Psoas muscle (tissue), 8 donors: ENCODE results near the gene HDAC8. TPM values are rescaled to one million over a fixed set of nuclear protein-coding genes. Genes with fewer than 3 reads are reported as not detected.
"Not testable (repeated sequence)": the region's sequence is repeated elsewhere in the genome, so short reads cannot be mapped to it uniquely, and the experiment has no call there.

Source experiments
- ATAC-seq, 4 donors: fragments of 200-7000 bp; cut with Tn5 transposase; one replicate each; pipeline ENCODE4 v1.9.1; 2020; ENCODE audit warnings: moderate library complexity in 3 of 4, mild to moderate bottlenecking in 2 of 4
- DNase-seq, 2 donors: peaks; one replicate each; pipeline ENCODE4 v3.0.0-alpha.2; 2020
- H3K27ac ChIP-seq: fragments of 200-600 bp; one replicate; pipeline ENCODE4 v1.8.0; 2022
- H3K27me3 ChIP-seq, 3 donors: fragments of 200-600 bp in 1 of 3; one replicate each; pipeline versions ENCODE4 v1.6.1 to v1.8.0; 2013 to 2022; ENCODE audit warnings: low read length in 2 of 3, mild to moderate bottlenecking in 2 of 3, moderate library complexity in 1 of 3; ENCODE audit not compliant: insufficient read depth in 3 of 3
- H3K36me3 ChIP-seq, 2 donors: fragments of 200-600 bp in 1 of 2; one replicate each; pipeline versions ENCODE4 v1.6.1 to v1.8.0; 2013 to 2022; ENCODE audit warnings: low read depth in 1 of 2, mild to moderate bottlenecking in 1 of 2, moderate library complexity in 1 of 2; ENCODE audit not compliant: insufficient read depth in 1 of 2
- H3K4me1 ChIP-seq: fragments of 200-600 bp; one replicate; pipeline ENCODE4 v1.8.0; 2022
- H3K4me3 ChIP-seq: fragments of 200-600 bp; one replicate; pipeline ENCODE4 v1.8.0; 2022; ENCODE audit warnings: mild to moderate bottlenecking
- H3K9me3 ChIP-seq: fragments of 200-600 bp; one replicate; pipeline ENCODE4 v1.8.0; 2022
- WGBS, 3 donors: extraction: QIAGEN DNeasy Blood & Tissue Kit; methylation state at CpG; one replicate each; pipeline versions ENCODE4 v1.1.6 to v1.1.7; 2013; 5-methylcytosine and 5-hydroxymethylcytosine counted together
- intact Hi-C, 2 donors: fragments of 100-400 bp; cut with DNase I; formaldehyde crosslinking; loops; one replicate each; pipeline versions ENCODE4 v1.11.0 to v1.14.2; 2022
- polyA plus RNA-seq, 3 donors: library from polyadenylated mRNA; stranded (reverse); fragments of 200-250 nt; gene quantifications; one replicate each; pipeline ENCODE4 v1.2.3, GENCODE V29; 2013
- total RNA-seq, 4 donors: library from RNA; stranded (reverse); fragmentation: NEBNext Ultra II Directional in 2 of 4; extraction: Animal tissue kit (Norgen Biotek cat#: 25700) in 2 of 4; gene quantifications; one replicate each; pipeline versions ENCODE4 v1.2.1 to v1.2.4, GENCODE V29; 2021 to 2023
- TF ChIP-seq, protein P1 (sequence below): fragments of 200-600 bp; IDR thresholded peaks from one replicate; pipeline ENCODE4 v1.8.0; 2022; ENCODE audit warnings: antibody characterized with exemption
- donor health status: healthy with polysubstance abuse.
- donor health status: DM: no; HTN: no; CAD: no; lungs with moderate emphysema.
- donor health status: Bipolar disorder and iron deficiency.
- donor health status: healthy.
- donor health status: DM: yes; HTN: yes; CAD: no.
- donor health status: DM: no; HTN: no; CAD: no.
- donor health status: DM: no; HTN: no; CAD: no.
- donor health status: DM: yes; HTN: yes; CAD: no.

The HDAC8 gene
- total and polyA plus RNA-seq, 7 donors: 5.8 to 17.5 (median 10.8) TPM

DNA sequence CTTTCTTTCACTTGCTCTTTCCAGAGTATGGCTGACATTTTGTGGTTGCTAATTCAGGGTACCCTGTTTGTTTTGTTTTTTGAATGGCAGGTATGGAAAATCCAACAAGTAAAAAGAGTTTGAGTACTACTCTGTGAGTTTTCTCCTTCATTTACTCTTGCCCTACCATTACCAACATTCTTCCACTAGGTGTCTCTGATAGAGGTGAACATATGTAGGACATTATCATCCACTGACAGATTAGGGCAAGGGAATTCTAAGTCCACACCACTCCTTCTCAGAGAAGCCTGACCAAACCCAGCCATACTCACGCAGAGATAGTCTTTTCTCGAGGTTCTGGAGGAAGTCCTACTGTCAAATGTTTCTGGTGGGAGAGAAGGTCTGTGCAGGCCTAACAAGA lies 36.7 kb upstream of the HDAC8 start:
- DNase-seq (no peak), ATAC-seq (no peak)
- 53 to 78% (median 77%) methylated on average over 2 of the region's 2 CpGs for WGBS, 3 donors
- Histone ChIP-seq H3K27ac (no peak overlapping the region), H3K4me1 (no peaks in the 10 kb centered on the region), H3K36me3 (peaks cover 0 to 17% of the 10 kb centered on the region in 2 donors), H3K9me3 (no peaks in the 10 kb centered on the region), H3K4me3 (no peak overlapping the region), H3K27me3 (peaks cover 0 to 10% (median 0%) of the 10 kb centered on the region in 3 donors)
- TF ChIP-seq, protein P1, sequence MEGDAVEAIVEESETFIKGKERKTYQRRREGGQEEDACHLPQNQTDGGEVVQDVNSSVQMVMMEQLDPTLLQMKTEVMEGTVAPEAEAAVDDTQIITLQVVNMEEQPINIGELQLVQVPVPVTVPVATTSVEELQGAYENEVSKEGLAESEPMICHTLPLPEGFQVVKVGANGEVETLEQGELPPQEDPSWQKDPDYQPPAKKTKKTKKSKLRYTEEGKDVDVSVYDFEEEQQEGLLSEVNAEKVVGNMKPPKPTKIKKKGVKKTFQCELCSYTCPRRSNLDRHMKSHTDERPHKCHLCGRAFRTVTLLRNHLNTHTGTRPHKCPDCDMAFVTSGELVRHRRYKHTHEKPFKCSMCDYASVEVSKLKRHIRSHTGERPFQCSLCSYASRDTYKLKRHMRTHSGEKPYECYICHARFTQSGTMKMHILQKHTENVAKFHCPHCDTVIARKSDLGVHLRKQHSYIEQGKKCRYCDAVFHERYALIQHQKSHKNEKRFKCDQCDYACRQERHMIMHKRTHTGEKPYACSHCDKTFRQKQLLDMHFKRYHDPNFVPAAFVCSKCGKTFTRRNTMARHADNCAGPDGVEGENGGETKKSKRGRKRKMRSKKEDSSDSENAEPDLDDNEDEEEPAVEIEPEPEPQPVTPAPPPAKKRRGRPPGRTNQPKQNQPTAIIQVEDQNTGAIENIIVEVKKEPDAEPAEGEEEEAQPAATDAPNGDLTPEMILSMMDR: peak; percentile 16
- intact Hi-C loops: no loop called here

GRCh38 chrX:72604705-72605104 lies 32.1 kb upstream of the HDAC8 start:
- no peaks in the 10 kb centered on the region for H3K4me1 ChIP-seq
- intact Hi-C loops: no loop called here
- no peak overlapping the region for H3K4me3 ChIP-seq
- TF ChIP-seq, protein P1: no peak
- WGBS, 3 donors: 44 to 75% (median 68%) methylated on average over 3 of the region's 3 CpGs
- ATAC-seq (peak; percentile 56 to 80 (median 62)), DNase-seq (no peak)
- H3K9me3 ChIP-seq: no peaks in the 10 kb centered on the region
- peaks cover 0 to 5% (median 0%) of the 10 kb centered on the region in 3 donors for H3K27me3 ChIP-seq
- peak overlapping the region; percentile 0 for H3K27ac ChIP-seq
- peaks cover 0 to 41% of the 10 kb centered on the region in 2 donors for H3K36me3 ChIP-seq

- TF ChIP-seq, protein P1: no peak
- DNase-seq (no peak), ATAC-seq (no peak)
- Histone ChIP-seq H3K4me3 (no peak overlapping the region), H3K27ac (peak overlapping the region; percentile 0), H3K27me3 (peaks cover 0 to under 1% (median 0%) of the 10 kb centered on the region in 3 donors), H3K36me3 (peaks cover 0 to 37% of the 10 kb centered on the region in 2 donors), H3K4me1 (no peaks in the 10 kb centered on the region), H3K9me3 (no peaks in the 10 kb centered on the region)
- 63 to 81% (median 69%) methylated on average over 2 of the region's 2 CpGs for WGBS, 3 donors
- intact Hi-C loops: no loop called here
Measured at GRCh38 chrX:72604112-72604511, 31.5 kb upstream of the HDAC8 start.

- H3K9me3 ChIP-seq, DNase-seq, H3K27ac ChIP-seq, H3K4me3 ChIP-seq, H3K4me1 ChIP-seq, H3K27me3 ChIP-seq, intact Hi-C loops, ATAC-seq: not testable (repeated sequence)
- whole genome bisulfite sequencing, 3 donors: 78 to 92% (median 91%) methylated on average over 4 of the region's 4 CpGs
- H3K36me3 ChIP-seq: peaks cover 0 to 10% of the 10 kb centered on the region in 2 donors
Measured at GRCh38 chrX:72591038-72591437, 18.4 kb upstream of the HDAC8 start.

GRCh38 chrX:72584163-72584562 lies 11.5 kb upstream of the HDAC8 start:
- TF ChIP-seq, protein P1: no peak
- Histone ChIP-seq H3K27me3 (peaks cover 0 to 1% (median 0%) of the 10 kb centered on the region in 3 donors), H3K9me3 (no peaks in the 10 kb centered on the region), H3K4me3 (no peak overlapping the region), H3K4me1 (no peaks in the 10 kb centered on the region), H3K36me3 (peaks cover 2 to 34% of the 10 kb centered on the region in 2 donors), H3K27ac (no peak overlapping the region)
- intact Hi-C loops: no loop called here
- 81 to 94% (median 93%) methylated on average over 3 of the region's 3 CpGs for WGBS, 3 donors
- ATAC-seq (no peak), DNase-seq (no peak)
